GM19023 (cell line): ENCODE results near the gene APLP1.
"Not testable (repeated sequence)": the region's sequence is repeated elsewhere in the genome, so short reads cannot be mapped to it uniquely, and the experiment has no call there.

Source experiments
- ATAC-seq: cut with Tn5 transposase; IDR thresholded peaks from one replicate; pipeline ENCODE4 v1.9.1; 2021; ENCODE audit warnings: mild to moderate bottlenecking, moderate library complexity; ENCODE audit not compliant: unreplicated experiment

The APLP1 gene

GRCh38 chr19:35882114-35882832 is 13.9 kb downstream of the APLP1 start:
- no peak for ATAC-seq

GRCh38 chr19:35883882-35884281 is 15.5 kb downstream of the APLP1 start:
- ATAC-seq: no peak

- no peak for ATAC-seq
Measured at GRCh38 chr19:35885225-35885738, 16.9 kb downstream of the APLP1 start.

- ATAC-seq: no peak
Measured at GRCh38 chr19:35885904-35886303, 17.5 kb downstream of the APLP1 start.

- ATAC-seq: no peak
Measured at GRCh38 chr19:35887197-35887596, 18.8 kb downstream of the APLP1 start.

- no peak for ATAC-seq
Measured at GRCh38 chr19:35888398-35888797, 20.0 kb downstream of the APLP1 start.

- no peak for ATAC-seq
Measured at GRCh38 chr19:35889370-35890112, 21.2 kb downstream of the APLP1 start.

- ATAC-seq: no peak
Measured at GRCh38 chr19:35890113-35890650, 21.8 kb downstream of the APLP1 start.

GRCh38 chr19:35891819-35892218 is 23.4 kb downstream of the APLP1 start:
- not testable (repeated sequence) for ATAC-seq

GRCh38 chr19:35894342-35894741 is 26.0 kb downstream of the APLP1 start:
- no peak for ATAC-seq

GRCh38 chr19:35895911-35896642 is 27.7 kb downstream of the APLP1 start:
- no peak for ATAC-seq

- ATAC-seq: no peak
Measured at GRCh38 chr19:35896643-35897040, 28.3 kb downstream of the APLP1 start.

- ATAC-seq: no peak
Measured at GRCh38 chr19:35897706-35898451, 29.5 kb downstream of the APLP1 start.

- ATAC-seq: no peak
Measured at GRCh38 chr19:35898499-35898809, 30.1 kb downstream of the APLP1 start.

GRCh38 chr19:35899547-35900214 is 31.3 kb downstream of the APLP1 start:
- ATAC-seq: no peak

- no peak for ATAC-seq
Measured at GRCh38 chr19:35901055-35901644, 32.8 kb downstream of the APLP1 start.

- no peak for ATAC-seq
Measured at GRCh38 chr19:35901854-35902661, 33.7 kb downstream of the APLP1 start, which contains the start of gene HCST. Gene HCST (plus strand): TSS chr19:35902529. CDS start chr19:35902594, 65 bp downstream.

GRCh38 chr19:35902870-35903475 is 34.6 kb downstream of the APLP1 start:
- ATAC-seq: no peak
